ENCODE measurements around the gene SUSD6.

- TF ChIP-seq CTCF (IDR thresholded peaks at IDR 0.05; ENCODE audit: low read depth, low read length, missing input control): no peak
- no peak for TF ChIP-seq MAX (IDR thresholded peaks at IDR 0.05)
- TF ChIP-seq REST (IDR thresholded peaks at IDR 0.05): no peak
Observed at GRCh38 chr14:69650948-69651369, 39.6 kb downstream of the SUSD6 start.

Measured in liver (tissue), 2 donors.